ENCODE measurements around the gene RNF169.

DNA sequence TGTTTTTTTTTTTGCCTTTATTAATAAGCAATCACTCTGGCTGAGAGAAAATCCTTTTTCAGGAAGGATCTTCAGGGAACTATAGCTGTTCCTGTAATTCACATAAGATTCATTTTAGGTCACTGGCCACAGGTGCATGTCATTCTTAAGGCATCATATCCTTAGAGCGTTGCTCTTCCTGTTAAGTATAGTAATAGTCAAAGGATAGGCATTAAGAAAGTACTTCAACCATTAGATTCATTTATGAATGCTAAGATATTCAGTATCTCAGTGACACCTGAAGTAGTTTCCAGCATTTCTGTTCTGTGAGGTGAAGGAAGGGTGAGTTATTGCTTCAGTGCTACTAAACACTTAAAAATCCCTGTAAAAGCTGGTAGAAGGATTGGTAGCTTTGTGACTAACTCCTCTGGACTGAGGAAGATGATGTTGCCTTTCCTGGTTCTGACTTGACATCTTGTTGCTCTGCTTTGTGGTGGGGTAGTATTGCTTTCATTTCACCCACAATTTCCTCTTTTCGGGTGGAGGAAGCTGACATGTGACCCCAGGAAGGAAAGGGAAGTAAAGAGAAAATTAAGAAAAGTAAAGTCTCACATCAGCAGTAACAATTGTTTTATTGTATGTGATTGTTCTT, 34.7 kb downstream of the RNF169 start:
- TF ChIP-seq CTCF (IDR thresholded peaks at IDR 0.05) (no peak), POLR2AphosphoS5 (IDR thresholded peaks at IDR 0.05) (no peak), POLR2A (IDR thresholded peaks at IDR 0.05) (no peak)
